ENCODE data around the gene TNFAIP8L2. TPM values are rescaled to one million over a fixed set of nuclear protein-coding genes. Genes with fewer than 3 reads are reported as not detected.

TNFAIP8L2 gene
- total and polyA plus RNA-seq, 10 donors, result 26.3 to 63.4 (median 44.7) TPM

DNA sequence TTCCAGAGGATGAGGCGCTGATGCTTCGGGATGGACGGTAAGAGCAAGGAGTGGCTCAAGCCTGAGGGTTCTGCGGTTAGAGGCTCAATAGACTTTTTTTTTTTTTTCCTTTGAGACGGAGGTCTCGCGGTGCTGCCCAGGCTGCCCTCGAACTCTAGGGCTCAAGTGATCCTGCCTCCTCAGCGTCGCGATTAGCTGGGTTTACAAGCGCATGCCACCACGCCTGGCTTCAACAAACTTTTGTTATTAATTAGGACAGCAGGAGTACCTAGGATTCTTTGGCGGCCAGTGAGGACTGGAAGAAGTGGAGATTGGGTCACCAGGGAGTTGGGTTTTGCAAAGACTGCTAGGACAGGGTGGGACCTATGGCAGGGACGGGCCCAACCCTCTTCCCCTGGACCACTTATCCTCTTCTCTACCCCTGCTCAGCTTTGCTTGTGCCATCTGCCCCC lies 10.1 kb downstream of the TNFAIP8L2 start:
- 3 to 5% (median 4%) methylated on average over 15 of the region's 15 CpGs for WGBS, 5 donors
- Histone ChIP-seq H3K27me3 (replicated peaks in 1 of 7) (no peaks in the 10 kb centered on the region), H3K9me3 (no peaks in the 10 kb centered on the region), H3K36me3 (peaks cover 0 to 83% (median 35%) of the 10 kb centered on the region in 6 donors), H3K27ac (peak overlapping the region; percentile 74 to 93 (median 88)), H3K4me3 (peak overlapping the region; percentile 65 to 95 (median 80)), H3K4me1 (peaks cover 15 to 62% (median 39%) of the 10 kb centered on the region in 6 donors)
- intact Hi-C loops (cut with DNase I; ENCODE audit: low total_unique reads), result no loop called here
- no peak for TF ChIP-seq POLR2AphosphoS5 (IDR thresholded peaks at IDR 0.05)
- TF ChIP-seq POLR2A (IDR thresholded peaks at IDR 0.05), result no peak
- TF ChIP-seq, protein P1, sequence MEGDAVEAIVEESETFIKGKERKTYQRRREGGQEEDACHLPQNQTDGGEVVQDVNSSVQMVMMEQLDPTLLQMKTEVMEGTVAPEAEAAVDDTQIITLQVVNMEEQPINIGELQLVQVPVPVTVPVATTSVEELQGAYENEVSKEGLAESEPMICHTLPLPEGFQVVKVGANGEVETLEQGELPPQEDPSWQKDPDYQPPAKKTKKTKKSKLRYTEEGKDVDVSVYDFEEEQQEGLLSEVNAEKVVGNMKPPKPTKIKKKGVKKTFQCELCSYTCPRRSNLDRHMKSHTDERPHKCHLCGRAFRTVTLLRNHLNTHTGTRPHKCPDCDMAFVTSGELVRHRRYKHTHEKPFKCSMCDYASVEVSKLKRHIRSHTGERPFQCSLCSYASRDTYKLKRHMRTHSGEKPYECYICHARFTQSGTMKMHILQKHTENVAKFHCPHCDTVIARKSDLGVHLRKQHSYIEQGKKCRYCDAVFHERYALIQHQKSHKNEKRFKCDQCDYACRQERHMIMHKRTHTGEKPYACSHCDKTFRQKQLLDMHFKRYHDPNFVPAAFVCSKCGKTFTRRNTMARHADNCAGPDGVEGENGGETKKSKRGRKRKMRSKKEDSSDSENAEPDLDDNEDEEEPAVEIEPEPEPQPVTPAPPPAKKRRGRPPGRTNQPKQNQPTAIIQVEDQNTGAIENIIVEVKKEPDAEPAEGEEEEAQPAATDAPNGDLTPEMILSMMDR (IDR thresholded peaks at IDR 0.05 in 8 of 11, conservative IDR thresholded peaks at IDR 0.05 in 3 of 11), result no peak
- peak; percentile 75 for DNase-seq

DNA sequence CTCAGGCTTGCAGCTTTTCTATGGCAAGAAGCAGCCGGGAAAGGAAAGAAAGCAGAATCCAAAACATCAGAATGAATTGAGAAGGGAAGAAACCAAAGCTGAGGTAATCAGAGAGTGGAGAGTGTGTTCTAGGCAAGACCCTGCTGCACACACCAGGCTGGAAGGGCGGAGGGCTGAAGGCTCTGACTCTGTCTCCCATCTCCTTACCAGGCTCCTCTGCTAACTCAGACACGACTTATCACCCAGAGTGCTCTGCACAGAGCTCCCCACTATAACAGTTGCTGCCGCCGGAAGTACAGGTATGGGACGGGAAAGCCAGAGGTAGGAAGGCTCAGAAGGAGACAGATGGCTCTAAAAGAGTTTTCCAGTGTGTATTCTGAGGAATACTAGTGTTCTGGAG lies 10.7 kb downstream of the TNFAIP8L2 start:
- H3K9me3 ChIP-seq, result no peaks in the 10 kb centered on the region
- intact Hi-C loops (cut with DNase I; ENCODE audit: low total_unique reads), result no loop called here
- peak overlapping the region in 7 of 8 donors; percentile 65 to 95 (median 79) for H3K4me3 ChIP-seq
- H3K36me3 ChIP-seq, result peaks cover 0 to 83% (median 35%) of the 10 kb centered on the region in 6 donors
- H3K27ac ChIP-seq, result peak overlapping the region in 3 of 8 donors; percentile 88 to 93 (median 89)
- H3K4me1 ChIP-seq, result peaks cover 15 to 56% (median 37%) of the 10 kb centered on the region in 6 donors
- no peaks in the 10 kb centered on the region for H3K27me3 ChIP-seq (replicated peaks in 1 of 7)
- peak; percentile 74 for DNase-seq
- 77 to 92% (median 91%) methylated on average over 6 of the region's 6 CpGs for WGBS, 5 donors
- no peak for TF ChIP-seq POLR2AphosphoS5 (IDR thresholded peaks at IDR 0.05)
- TF ChIP-seq, protein P1 (IDR thresholded peaks at IDR 0.05 in 8 of 11, conservative IDR thresholded peaks at IDR 0.05 in 3 of 11), result no peak
- no peak for TF ChIP-seq POLR2A (IDR thresholded peaks at IDR 0.05)

DNA sequence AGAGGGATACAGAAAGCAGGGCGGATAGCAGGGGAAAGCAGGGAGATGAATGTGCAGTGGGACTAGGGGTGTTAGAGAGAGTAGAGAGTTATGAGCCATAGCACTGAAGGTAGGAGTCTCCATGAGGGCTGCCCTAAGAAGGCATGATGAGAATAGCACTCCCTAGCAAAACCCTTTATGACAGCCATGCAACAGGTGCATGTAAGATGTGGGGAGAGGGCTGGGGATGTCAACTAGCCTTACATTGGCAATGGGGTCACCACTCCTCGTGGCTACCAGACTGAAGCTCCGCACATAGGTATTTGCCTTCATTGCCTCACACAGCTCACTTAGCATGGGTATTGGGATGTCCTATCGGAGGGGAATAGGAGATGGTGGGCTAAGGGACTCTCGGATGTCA lies 14.7 kb downstream of the TNFAIP8L2 start:
- Histone ChIP-seq H3K4me1 (peaks cover 11 to 26% (median 17%) of the 10 kb centered on the region in 6 donors), H3K9me3 (no peaks in the 10 kb centered on the region), H3K4me3 (no peak overlapping the region), H3K27me3 (replicated peaks in 1 of 7) (no peaks in the 10 kb centered on the region), H3K36me3 (peaks cover 0 to 95% (median 66%) of the 10 kb centered on the region in 6 donors), H3K27ac (no peak overlapping the region)
- 78 to 93% (median 88%) methylated on average over 5 of the region's 5 CpGs for WGBS, 5 donors
- TF ChIP-seq POLR2AphosphoS5 (IDR thresholded peaks at IDR 0.05), result no peak
- TF ChIP-seq, protein P1 (IDR thresholded peaks at IDR 0.05 in 8 of 11, conservative IDR thresholded peaks at IDR 0.05 in 3 of 11), result no peak
- TF ChIP-seq POLR2A (IDR thresholded peaks at IDR 0.05), result no peak
- intact Hi-C loops (cut with DNase I; ENCODE audit: low total_unique reads), result no loop called here
- DNase-seq, result peak; percentile 30

DNA sequence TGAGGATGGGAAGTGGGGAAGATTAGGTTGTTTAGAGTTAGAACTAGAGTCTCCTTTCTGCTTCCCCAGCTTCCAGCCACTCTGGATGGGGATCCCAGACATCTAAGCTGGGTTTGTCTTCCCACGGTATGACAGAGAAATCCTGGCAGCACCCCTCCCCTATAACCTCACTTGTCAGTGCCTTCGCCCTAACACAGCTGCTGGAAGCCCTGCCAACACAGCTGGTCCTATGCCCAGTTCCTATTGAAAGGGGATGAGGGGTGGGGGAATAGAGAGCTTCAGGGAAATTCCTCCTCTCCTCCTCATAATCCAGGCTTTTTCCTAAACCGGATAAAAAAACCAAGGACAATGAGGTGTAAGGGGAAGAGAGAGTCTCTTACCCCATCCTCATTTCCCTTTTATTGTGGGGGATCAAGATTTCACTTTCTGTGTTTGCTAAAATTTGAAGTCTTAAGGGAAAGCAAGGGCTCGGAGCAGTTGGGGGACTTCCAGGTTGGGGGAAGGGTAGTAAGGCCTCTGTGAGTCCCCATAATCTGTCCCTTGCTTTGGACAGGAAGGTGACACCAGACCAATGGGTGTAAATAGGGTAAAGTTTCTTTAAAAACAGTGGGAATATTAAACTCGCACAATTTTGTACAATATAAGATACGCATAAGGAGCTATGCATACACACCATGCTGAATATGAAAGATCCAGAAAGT lies 18.7 kb downstream of the TNFAIP8L2 start:
- TF ChIP-seq, protein P1 (IDR thresholded peaks at IDR 0.05 in 8 of 11, conservative IDR thresholded peaks at IDR 0.05 in 3 of 11), result no peak
- TF ChIP-seq POLR2A (IDR thresholded peaks at IDR 0.05) (no peak), POLR2AphosphoS5 (IDR thresholded peaks at IDR 0.05) (no peak)
- WGBS, 5 donors, result 76 to 84% (median 78%) methylated on average over 6 of the region's 6 CpGs
- H3K27me3 ChIP-seq (replicated peaks in 1 of 7), result no peaks in the 10 kb centered on the region
- intact Hi-C loops (cut with DNase I; ENCODE audit: low total_unique reads), result no loop called here
- peaks cover 0 to 6% (median 2%) of the 10 kb centered on the region in 6 donors for H3K4me1 ChIP-seq
- no peak overlapping the region for H3K4me3 ChIP-seq
- H3K36me3 ChIP-seq, result peaks cover 0 to 100% (median 79%) of the 10 kb centered on the region in 6 donors
- peak; percentile 19 for DNase-seq
- peak overlapping the region in 2 of 8 donors; percentile 28 to 47 for H3K27ac ChIP-seq
- no peaks in the 10 kb centered on the region for H3K9me3 ChIP-seq

Data from spleen (tissue), 11 donors.